Uterus (tissue), 4 donors: ENCODE data around the gene KRT2. TPM values are rescaled to one million over a fixed set of nuclear protein-coding genes. Genes with fewer than 3 reads are reported as not detected.

Source experiments
- DNase-seq, 2 donors: peaks; one replicate each; pipeline ENCODE4 v3.0.0-alpha.2; 2019 to 2020
- H3K27ac ChIP-seq, 2 donors: fragments of 200-600 bp; sonication (generic); 1 replicate in 1 of 2; 2 replicates in 1 of 2; pipeline ENCODE4 v1.5.1; 2016 to 2018
- H3K27me3 ChIP-seq, 2 donors: fragments of 200-600 bp; sonication (generic); one replicate each; pipeline ENCODE4 v1.5.1; 2018 to 2019; ENCODE audit warnings: control low read depth in 1 of 2
- H3K36me3 ChIP-seq, 2 donors: fragments of 200-600 bp; sonication (generic); one replicate each; pipeline ENCODE4 v1.5.1; 2019; ENCODE audit warnings: control low read depth in 1 of 2
- H3K4me1 ChIP-seq, 2 donors: fragments of 200-600 bp; sonication (generic); one replicate each; pipeline ENCODE4 v1.5.1; 2018 to 2019; ENCODE audit warnings: control low read depth in 1 of 2
- H3K4me3 ChIP-seq, 2 donors: fragments of 200-600 bp; sonication (generic); 1 replicate in 1 of 2; 2 replicates in 1 of 2; pipeline ENCODE4 v1.5.1; 2018 to 2019; ENCODE audit warnings: mild to moderate bottlenecking in 1 of 2
- H3K9me3 ChIP-seq, 2 donors: fragments of 200-600 bp; sonication (generic); one replicate each; pipeline ENCODE4 v1.5.1; 2019; ENCODE audit warnings: control low read depth in 1 of 2
- CTCF ChIP-seq, 4 experiments: fragments of 200-600 bp in 2 of 4; fragments of 450-650 bp in 2 of 4; sonication (generic) in 2 of 4; IDR thresholded peaks; one replicate each; pipeline ENCODE4 v1.5.1; 2016 to 2019; ENCODE audit warnings: antibody characterized with exemption in 4 of 4, mild to moderate bottlenecking in 2 of 4, moderate library complexity in 1 of 4
- POLR2A ChIP-seq, 2 donors: fragments of 450-650 bp; IDR thresholded peaks; one replicate each; pipeline ENCODE4 v1.6.1; 2016; ENCODE audit warnings: antibody characterized with exemption in 2 of 2, mild to moderate bottlenecking in 1 of 2, moderate library complexity in 1 of 2
- intact Hi-C: fragments of 100-400 bp; cut with DNase I; formaldehyde crosslinking; loops from one replicate; pipeline ENCODE4 v1.15.1; 2023; ENCODE audit warnings: low total_unique reads
- total RNA-seq, 4 donors: library from RNA; depleted of rRNA in 3 of 4; stranded (reverse); fragments of >200 nt in 3 of 4; gene quantifications; one replicate each; pipeline versions ENCODE4 v1.1.0 to v1.2.4, GENCODE V29; 2014 to 2023
- donor health status: DM: yes; HTN: yes; CAD: no.

KRT2 gene
- total RNA-seq, 4 donors from 2014 or later, result not detected

DNA sequence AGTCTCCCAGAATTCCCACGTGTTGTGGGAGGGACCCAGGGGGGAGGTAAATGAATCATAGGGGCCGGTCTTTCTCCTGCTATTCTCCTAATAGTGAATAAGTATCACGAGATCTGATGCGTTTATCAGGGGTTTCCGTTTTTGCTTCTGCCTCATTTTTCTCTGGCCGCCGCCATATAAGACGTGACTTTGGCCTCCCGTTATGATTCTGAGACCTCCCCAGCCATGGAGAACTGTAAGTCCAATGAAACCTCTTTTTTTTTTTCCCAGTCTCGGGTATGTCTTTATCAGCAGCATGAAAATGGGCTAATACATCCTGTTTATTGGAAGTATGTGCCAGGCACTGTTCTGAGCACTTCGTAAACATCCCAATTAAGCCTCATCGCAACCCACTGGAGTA lies 51.5 kb downstream of the KRT2 start:
- no peak for TF ChIP-seq POLR2A (IDR thresholded peaks at IDR 0.05)
- TF ChIP-seq CTCF (IDR thresholded peaks at IDR 0.05), result no peak
- Histone ChIP-seq H3K9me3 (no peaks in the 10 kb centered on the region), H3K27ac (no peak overlapping the region), H3K4me3 (no peak overlapping the region), H3K36me3 (no peaks in the 10 kb centered on the region), H3K4me1 (no peaks in the 10 kb centered on the region), H3K27me3 (peaks cover 0 to 9% of the 10 kb centered on the region in 2 donors)
- intact Hi-C loops, result no loop called here
- DNase-seq, result no peak

GRCh38 chr12:52600071-52600470 lies 51.9 kb downstream of the KRT2 start:
- intact Hi-C loops, result no loop called here
- no peaks in the 10 kb centered on the region for H3K36me3 ChIP-seq
- no peaks in the 10 kb centered on the region for H3K4me1 ChIP-seq
- peaks cover 0 to 9% of the 10 kb centered on the region in 2 donors for H3K27me3 ChIP-seq
- no peak overlapping the region for H3K27ac ChIP-seq
- DNase-seq, result no peak
- TF ChIP-seq POLR2A (IDR thresholded peaks at IDR 0.05) (no peak), CTCF (IDR thresholded peaks at IDR 0.05) (no peak)
- H3K9me3 ChIP-seq, result no peaks in the 10 kb centered on the region
- no peak overlapping the region for H3K4me3 ChIP-seq

DNA sequence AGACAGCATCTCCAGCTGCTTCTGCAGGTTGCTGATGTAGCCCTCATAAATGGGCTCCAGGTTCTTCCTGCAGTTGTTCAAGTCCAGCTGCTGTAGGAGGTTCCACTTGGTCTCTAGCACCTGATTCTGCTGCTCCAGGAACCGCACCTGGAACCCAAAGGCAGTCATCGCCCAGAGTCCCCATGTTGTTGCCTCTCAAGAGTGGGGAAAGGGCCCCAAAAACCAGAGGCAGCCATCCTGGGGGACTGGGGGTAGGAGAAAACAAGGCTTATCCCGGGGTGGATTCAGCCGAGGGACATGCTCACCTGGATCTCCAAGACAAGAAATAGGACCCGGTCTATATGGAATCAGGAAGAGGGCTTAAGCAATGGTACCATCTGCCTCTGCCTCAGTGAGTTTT lies 53.0 kb downstream of the KRT2 start:
- Histone ChIP-seq H3K27ac (no peak overlapping the region), H3K36me3 (no peaks in the 10 kb centered on the region), H3K4me3 (no peak overlapping the region), H3K9me3 (no peaks in the 10 kb centered on the region), H3K27me3 (peaks cover 0 to 9% of the 10 kb centered on the region in 2 donors), H3K4me1 (no peaks in the 10 kb centered on the region)
- no peak for DNase-seq
- intact Hi-C loops, result no loop called here
- TF ChIP-seq POLR2A (IDR thresholded peaks at IDR 0.05) (no peak), CTCF (IDR thresholded peaks at IDR 0.05) (no peak)

Other genes starting within 250 kb of the KRT2 start
- gene KRT82, start 245.9 kb downstream of the KRT2 start, total RNA-seq, result not detected
- not detected for gene KRT75, start 217.8 kb downstream of the KRT2 start, total RNA-seq
- gene KRT6B, start 200.1 kb downstream of the KRT2 start, total RNA-seq, result not detected
- under 1 TPM in 2 of 4 donors, not detected in 2; 0.14 to 0.34 TPM for gene KRT6C, start 178.4 kb downstream of the KRT2 start, total RNA-seq
- 10 to 100 TPM in 1 of 4 donors, 1 to 10 TPM in 1, under 1 TPM in 1, not detected in 1; 0.90 to 48.5 (median 1.7) TPM for gene KRT6A, start 159.0 kb downstream of the KRT2 start, total RNA-seq
- gene KRT5, start 131.8 kb downstream of the KRT2 start, total RNA-seq, result 10 to 100 TPM in 1 of 4 donors, 1 to 10 TPM in 1, not detected in 2; 2.0 to 33.7 TPM
- gene KRT71, start 99.1 kb downstream of the KRT2 start, total RNA-seq, result not detected
- not detected for gene KRT74, start 78.4 kb downstream of the KRT2 start, total RNA-seq
- under 1 TPM in 1 of 4 donors, not detected in 3; 0.51 TPM for gene KRT72, start 50.7 kb downstream of the KRT2 start, total RNA-seq
- gene KRT73, start 33.7 kb downstream of the KRT2 start, total RNA-seq, result not detected
- 1 to 10 TPM in 1 of 4 donors, under 1 TPM in 1, not detected in 2; 0.88 to 1.5 TPM for gene KRT1, start 28.2 kb upstream of the KRT2 start, total RNA-seq
- not detected for gene KRT77, start 51.3 kb upstream of the KRT2 start, total RNA-seq
- gene KRT76, start 125.1 kb upstream of the KRT2 start, total RNA-seq, result not detected
- gene KRT3, start 143.9 kb upstream of the KRT2 start, total RNA-seq, result not detected
- gene KRT4, start 161.9 kb upstream of the KRT2 start, total RNA-seq, result not detected
- not detected for gene KRT79, start 182.1 kb upstream of the KRT2 start, total RNA-seq
- gene KRT78, start 196.8 kb upstream of the KRT2 start, total RNA-seq, result not detected